Ovary (tissue), 3 donors: ENCODE results near the gene EYS.

ENCODE experiments used
- CTCF ChIP-seq, 3 donors: fragments of 450-650 bp in 2 of 3; fragments of 200-600 bp in 1 of 3; IDR thresholded peaks; one replicate each; pipeline versions ENCODE4 v1.5.1 to v1.8.0; 2016 to 2022; ENCODE audit warnings: antibody characterized with exemption in 3 of 3, mild to moderate bottlenecking in 1 of 3
- EP300 ChIP-seq: sonication (generic); formaldehyde crosslinking; IDR thresholded peaks from one replicate; pipeline ENCODE4 v1.6.1; 2017; ENCODE audit warnings: antibody characterized with exemption
- POLR2A ChIP-seq: fragments of 450-650 bp; IDR thresholded peaks from one replicate; pipeline ENCODE4 v1.6.1; 2017; ENCODE audit warnings: antibody characterized with exemption, mild to moderate bottlenecking, moderate library complexity
- donor health status: DM: no; HTN: no; CAD: no.

- TF ChIP-seq CTCF (IDR thresholded peaks at IDR 0.05) (no peak), POLR2A (no peak), EP300 (no peak)
These were observed 716.2 kb downstream of the EYS start for GRCh38 chr6:64990652-64991304.
